K562 (cell line): ENCODE measurements around the gene SLC43A2. TPM values are rescaled to one million over a fixed set of nuclear protein-coding genes. Genes with fewer than 3 reads are reported as not detected.

Experiments used
- EP400 ChIP-seq: fragments of 450-650 bp; IDR thresholded peaks from 2 replicates; pipeline ENCODE4 v1.6.1; 2017; ENCODE audit warnings: antibody characterized with exemption, mild to moderate bottlenecking, moderate library complexity
- FIP1L1 ChIP-seq: fragments of 200-400 bp; formaldehyde crosslinking; IDR thresholded peaks from 2 replicates; pipeline ENCODE4 v1.6.1; 2018; ENCODE audit warnings: mild to moderate bottlenecking, low read depth, low read length; ENCODE audit not compliant: poor library complexity, severe bottlenecking
- HLTF ChIP-seq: fragments of 450-650 bp; IDR thresholded peaks from 2 replicates; pipeline ENCODE4 v1.6.1; 2016
- HNRNPUL1 ChIP-seq: fragments of 200-400 bp; formaldehyde crosslinking; IDR thresholded peaks from 2 replicates; pipeline ENCODE4 v1.6.1; 2017; ENCODE audit warnings: low read length
- KLF13 ChIP-seq: fragments of 450-650 bp; IDR thresholded peaks from 2 replicates; pipeline ENCODE4 v1.6.1; 2016; ENCODE audit warnings: missing genetic modification characterization, low read depth, mild to moderate bottlenecking, missing compliant biosample characterization, moderate library complexity, borderline replicate concordance
- MBD2 ChIP-seq: sonication (generic); IDR thresholded peaks from 2 replicates; pipeline ENCODE4 v1.6.1; 2016; ENCODE audit warnings: low read depth, borderline replicate concordance
- NEUROD1 ChIP-seq: fragments of 150-350 bp; IDR thresholded peaks from 2 replicates; pipeline ENCODE4 v1.6.1; 2014; ENCODE audit warnings: borderline replicate concordance, low read length, low read depth; ENCODE audit not compliant: partially characterized antibody
- PHB2 ChIP-seq: fragments of 450-650 bp; IDR thresholded peaks from 2 replicates; pipeline ENCODE4 v1.6.1; 2017; ENCODE audit warnings: low read depth
- RB1 ChIP-seq: fragments of 450-650 bp; IDR thresholded peaks from 2 replicates; pipeline ENCODE4 v1.6.1; 2017; ENCODE audit warnings: low read depth, mild to moderate bottlenecking
- SIN3B ChIP-seq: fragments of 450-650 bp; IDR thresholded peaks from 2 replicates; pipeline ENCODE4 v1.6.1; 2017; ENCODE audit warnings: low read depth, mild to moderate bottlenecking, moderate library complexity
- TEAD4 ChIP-seq, 2 experiments: sonication (generic) in 1 of 2; formaldehyde crosslinking in 1 of 2; IDR thresholded peaks; 2 replicates each; pipeline versions ENCODE4 v1.6.1 to v1.8.0; 2012 to 2022; ENCODE audit warnings: borderline replicate concordance in 1 of 2, inconsistent platforms in 1 of 2, low read length in 1 of 2, mild to moderate bottlenecking in 1 of 2, missing genetic modification reagents in 1 of 2
- ZKSCAN3 ChIP-seq: fragments of 250-450 bp; sonication (Bioruptor Pico); IDR thresholded peaks from 2 replicates; pipeline ENCODE4 v1.4.0; 2020
- ZNF282 ChIP-seq: sonication (generic); formaldehyde crosslinking; IDR thresholded peaks from 2 replicates; pipeline ENCODE4 v1.8.1; 2023; ENCODE audit warnings: missing genetic modification reagents
- polyA plus RNA-seq, 8 experiments: library from polyadenylated mRNA; depleted of rRNA in 4 of 8; stranded (reverse) in 5 of 8; unstranded in 3 of 8; fragments of >200 nt; fragmentation: Nextera tagmentation in 2 of 8; fragmentation: Illumina TruSeq in 1 of 8; extraction: Ambion mirVana in 2 of 8; extraction: Trizol in 1 of 8; gene quantifications; 2 replicates each; pipeline versions ENCODE4 v1.2.1 to v1.2.3, GENCODE V29; 2011 to 2014; ENCODE audit warnings: inconsistent platforms in 1 of 8, missing spikeins in 1 of 8
- total RNA-seq, 7 experiments: library from RNA; depleted of rRNA in 6 of 7; stranded (reverse); fragments of >200 nt in 6 of 7; fragmentation: Illumina TruSeq in 2 of 7; extraction: Trizol in 2 of 7; gene quantifications; 2 replicates each; pipeline versions ENCODE4 v1.2.1 to v1.2.3, GENCODE V29; 2011 to 2021; ENCODE audit warnings: low replicate concordance in 1 of 7
- TF ChIP-seq, protein P1 (sequence below): sonication (generic); formaldehyde crosslinking; IDR thresholded peaks from 2 replicates; pipeline ENCODE4 v1.8.0; 2022; ENCODE audit warnings: mild to moderate bottlenecking, missing genetic modification reagents
- TF ChIP-seq, protein P2 (sequence below): fragments of 450-650 bp; IDR thresholded peaks from 2 replicates; pipeline ENCODE4 v1.6.1; 2018; ENCODE audit warnings: mild to moderate bottlenecking, low read depth; ENCODE audit not compliant: partially characterized antibody
- TF ChIP-seq, protein P3 (sequence below): fragments of 250-450 bp; sonication (Bioruptor Pico); IDR thresholded peaks from 2 replicates; pipeline ENCODE4 v1.4.0; 2020; ENCODE audit warnings: mild to moderate bottlenecking
- TF ChIP-seq, protein P4 (sequence below): fragments of 200-800 bp; sonication (Bioruptor generic); IDR thresholded peaks from 2 replicates; pipeline ENCODE4 v1.6.1; 2017; ENCODE audit warnings: missing genetic modification characterization, missing compliant biosample characterization
- TF ChIP-seq, protein P5 (sequence below): fragments of 250-450 bp; sonication (Bioruptor Pico); IDR thresholded peaks from 2 replicates; pipeline ENCODE4 v1.9.0; 2021; ENCODE audit warnings: mild to moderate bottlenecking

SLC43A2 gene
- total and polyA plus RNA-seq, 9 of the 15 experiments (the other 6 are each of a cell fraction or from before 2014, with no cell fraction given), result 0.03 to 10.2 (median 3.6) TPM

DNA sequence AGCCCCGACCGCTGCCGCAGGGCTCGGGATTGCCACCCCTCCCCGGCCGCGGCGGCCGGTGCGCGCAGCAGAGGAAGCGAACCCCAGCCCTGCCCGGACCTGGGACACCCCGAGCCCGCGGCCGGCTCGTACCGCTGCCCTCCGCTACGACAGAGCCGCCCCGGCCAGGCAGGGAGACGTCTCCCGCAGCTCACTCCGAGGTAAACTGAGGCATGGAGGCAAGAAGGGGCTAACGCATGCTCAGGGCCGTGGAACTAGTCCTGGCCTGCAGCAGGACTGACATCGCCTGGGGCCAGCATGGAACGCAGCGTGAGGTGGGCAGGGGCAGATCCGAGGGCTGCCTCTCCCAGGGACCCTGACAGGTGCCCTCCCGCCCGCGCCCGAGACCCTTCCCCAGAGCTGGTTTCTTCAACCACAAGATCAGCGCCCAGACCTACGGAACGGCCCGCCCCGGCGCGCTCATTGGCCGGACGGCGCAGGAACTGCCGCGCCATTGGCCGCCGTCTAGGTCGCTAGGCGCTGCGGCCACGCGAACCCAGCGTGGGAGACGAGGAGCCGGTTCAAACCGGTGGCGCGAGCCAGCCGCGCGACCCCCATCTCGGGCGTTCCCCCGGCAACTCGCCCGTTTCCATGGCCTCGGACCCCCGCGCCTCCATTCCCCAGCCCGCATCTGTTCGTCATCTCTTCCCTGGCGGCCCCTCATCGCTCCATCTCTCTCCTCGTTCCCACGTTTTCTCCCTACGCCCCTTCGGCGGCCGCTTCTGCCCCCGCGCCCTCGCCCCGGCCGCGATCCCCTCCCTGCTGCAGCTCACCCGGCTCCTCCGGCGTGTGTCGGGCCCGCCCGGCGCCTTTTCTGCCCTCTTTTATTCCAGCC is at the start of gene SLC43A2 (continued):
- TF ChIP-seq TEAD4 (IDR thresholded peaks at IDR 0.05; ENCODE audit: low read length) (no peak), TEAD4 (CRISPR knock-in tag; IDR thresholded peaks at IDR 0.05; ENCODE audit: borderline replicate concordance) (no peak), EP400 (peak; percentile 90), PHB2 (no peak), HNRNPUL1 (no peak), ZKSCAN3 (no peak), HLTF (no peak), FIP1L1 (no peak), RB1 (no peak), ZNF282 (CRISPR knock-in tag) (no peak), NEUROD1 (no peak), KLF13 (tag) (no peak), SIN3B (no peak), MBD2 (0 out of 2 replicates have a peak, but pooled peaks have one; percentile 61)
- TF ChIP-seq, protein P1, sequence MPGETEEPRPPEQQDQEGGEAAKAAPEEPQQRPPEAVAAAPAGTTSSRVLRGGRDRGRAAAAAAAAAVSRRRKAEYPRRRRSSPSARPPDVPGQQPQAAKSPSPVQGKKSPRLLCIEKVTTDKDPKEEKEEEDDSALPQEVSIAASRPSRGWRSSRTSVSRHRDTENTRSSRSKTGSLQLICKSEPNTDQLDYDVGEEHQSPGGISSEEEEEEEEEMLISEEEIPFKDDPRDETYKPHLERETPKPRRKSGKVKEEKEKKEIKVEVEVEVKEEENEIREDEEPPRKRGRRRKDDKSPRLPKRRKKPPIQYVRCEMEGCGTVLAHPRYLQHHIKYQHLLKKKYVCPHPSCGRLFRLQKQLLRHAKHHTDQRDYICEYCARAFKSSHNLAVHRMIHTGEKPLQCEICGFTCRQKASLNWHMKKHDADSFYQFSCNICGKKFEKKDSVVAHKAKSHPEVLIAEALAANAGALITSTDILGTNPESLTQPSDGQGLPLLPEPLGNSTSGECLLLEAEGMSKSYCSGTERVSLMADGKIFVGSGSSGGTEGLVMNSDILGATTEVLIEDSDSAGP (CRISPR knock-in tag), result no peak
- TF ChIP-seq, protein P2, sequence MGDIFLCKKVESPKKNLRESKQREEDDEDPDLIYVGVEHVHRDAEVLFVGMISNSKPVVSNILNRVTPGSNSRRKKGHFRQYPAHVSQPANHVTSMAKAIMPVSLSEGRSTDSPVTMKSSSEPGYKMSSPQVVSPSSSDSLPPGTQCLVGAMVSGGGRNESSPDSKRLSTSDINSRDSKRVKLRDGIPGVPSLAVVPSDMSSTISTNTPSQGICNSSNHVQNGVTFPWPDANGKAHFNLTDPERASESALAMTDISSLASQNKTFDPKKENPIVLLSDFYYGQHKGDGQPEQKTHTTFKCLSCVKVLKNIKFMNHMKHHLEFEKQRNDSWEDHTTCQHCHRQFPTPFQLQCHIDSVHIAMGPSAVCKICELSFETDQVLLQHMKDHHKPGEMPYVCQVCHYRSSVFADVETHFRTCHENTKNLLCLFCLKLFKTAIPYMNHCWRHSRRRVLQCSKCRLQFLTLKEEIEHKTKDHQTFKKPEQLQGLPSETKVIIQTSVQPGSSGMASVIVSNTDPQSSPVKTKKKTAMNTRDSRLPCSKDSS, result no peak
- TF ChIP-seq, protein P3, sequence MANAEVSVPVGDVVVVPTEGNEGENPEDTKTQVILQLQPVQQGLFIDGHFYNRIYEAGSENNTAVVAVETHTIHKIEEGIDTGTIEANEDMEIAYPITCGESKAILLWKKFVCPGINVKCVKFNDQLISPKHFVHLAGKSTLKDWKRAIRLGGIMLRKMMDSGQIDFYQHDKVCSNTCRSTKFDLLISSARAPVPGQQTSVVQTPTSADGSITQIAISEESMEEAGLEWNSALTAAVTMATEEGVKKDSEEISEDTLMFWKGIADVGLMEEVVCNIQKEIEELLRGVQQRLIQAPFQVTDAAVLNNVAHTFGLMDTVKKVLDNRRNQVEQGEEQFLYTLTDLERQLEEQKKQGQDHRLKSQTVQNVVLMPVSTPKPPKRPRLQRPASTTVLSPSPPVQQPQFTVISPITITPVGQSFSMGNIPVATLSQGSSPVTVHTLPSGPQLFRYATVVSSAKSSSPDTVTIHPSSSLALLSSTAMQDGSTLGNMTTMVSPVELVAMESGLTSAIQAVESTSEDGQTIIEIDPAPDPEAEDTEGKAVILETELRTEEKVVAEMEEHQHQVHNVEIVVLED, result peak; percentile 16; the same call in 1 of the 2 replicates
- TF ChIP-seq, protein P4, sequence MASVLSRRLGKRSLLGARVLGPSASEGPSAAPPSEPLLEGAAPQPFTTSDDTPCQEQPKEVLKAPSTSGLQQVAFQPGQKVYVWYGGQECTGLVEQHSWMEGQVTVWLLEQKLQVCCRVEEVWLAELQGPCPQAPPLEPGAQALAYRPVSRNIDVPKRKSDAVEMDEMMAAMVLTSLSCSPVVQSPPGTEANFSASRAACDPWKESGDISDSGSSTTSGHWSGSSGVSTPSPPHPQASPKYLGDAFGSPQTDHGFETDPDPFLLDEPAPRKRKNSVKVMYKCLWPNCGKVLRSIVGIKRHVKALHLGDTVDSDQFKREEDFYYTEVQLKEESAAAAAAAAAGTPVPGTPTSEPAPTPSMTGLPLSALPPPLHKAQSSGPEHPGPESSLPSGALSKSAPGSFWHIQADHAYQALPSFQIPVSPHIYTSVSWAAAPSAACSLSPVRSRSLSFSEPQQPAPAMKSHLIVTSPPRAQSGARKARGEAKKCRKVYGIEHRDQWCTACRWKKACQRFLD, result no peak
- TF ChIP-seq, protein P5, sequence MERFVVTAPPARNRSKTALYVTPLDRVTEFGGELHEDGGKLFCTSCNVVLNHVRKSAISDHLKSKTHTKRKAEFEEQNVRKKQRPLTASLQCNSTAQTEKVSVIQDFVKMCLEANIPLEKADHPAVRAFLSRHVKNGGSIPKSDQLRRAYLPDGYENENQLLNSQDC, result no peak
